Stimulated activated CD8-positive, alpha-beta memory T cell treated with anti-CD3 and anti-CD28 coated beads, Interleukin-7, amount 100 ng/mL, for 4 hours (primary cell): ENCODE measurements around the gene UBLCP1.
"Not testable (repeated sequence)": the region's sequence is repeated elsewhere in the genome, so short reads cannot be mapped to it uniquely, and the experiment has no call there.

Experiments
- DNase-seq, 2 donors: peaks; one replicate each; pipeline ENCODE4 v3.0.0-alpha.2; 2020; ENCODE audit warnings: low read depth in 2 of 2

Gene UBLCP1

DNA sequence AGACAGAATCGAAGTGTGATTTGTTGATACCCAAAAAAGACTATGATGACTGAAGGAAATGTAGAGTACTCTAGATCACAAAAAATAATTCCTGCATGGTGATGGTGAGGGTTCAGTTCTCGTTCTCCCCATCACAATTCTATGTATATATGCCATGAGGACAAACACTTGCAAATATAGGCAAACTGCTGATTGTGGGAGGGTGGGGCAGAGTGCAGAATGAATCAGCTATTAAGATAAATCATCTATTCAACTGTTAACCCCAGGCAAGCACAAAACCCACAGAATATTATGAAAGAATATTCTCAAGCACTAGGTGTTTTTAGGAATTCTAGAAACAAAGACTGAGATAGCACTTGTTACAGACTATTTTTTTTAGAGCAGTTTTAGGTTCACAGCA is 13.9 kb upstream of the UBLCP1 start:
- no peak for DNase-seq

DNA sequence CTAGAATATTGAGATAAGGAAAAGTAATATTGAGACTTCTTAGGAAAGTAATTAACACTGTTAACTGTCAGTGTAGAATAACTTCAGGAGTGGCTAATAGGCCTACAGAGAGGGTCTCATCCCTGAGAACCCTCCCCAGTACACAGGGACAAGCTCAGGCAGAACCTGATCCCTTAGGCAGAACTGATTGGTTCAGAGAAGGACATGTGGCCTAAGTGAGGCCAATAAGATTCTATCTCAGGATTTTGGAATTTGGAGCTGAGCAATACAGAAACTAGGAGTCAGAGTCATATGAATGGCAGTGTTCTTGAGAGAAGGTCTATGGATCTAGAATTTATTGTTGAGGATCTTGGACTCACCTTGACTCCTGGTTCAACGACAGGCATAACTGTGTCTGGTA is 10.9 kb upstream of the UBLCP1 start:
- DNase-seq = no peak

DNA sequence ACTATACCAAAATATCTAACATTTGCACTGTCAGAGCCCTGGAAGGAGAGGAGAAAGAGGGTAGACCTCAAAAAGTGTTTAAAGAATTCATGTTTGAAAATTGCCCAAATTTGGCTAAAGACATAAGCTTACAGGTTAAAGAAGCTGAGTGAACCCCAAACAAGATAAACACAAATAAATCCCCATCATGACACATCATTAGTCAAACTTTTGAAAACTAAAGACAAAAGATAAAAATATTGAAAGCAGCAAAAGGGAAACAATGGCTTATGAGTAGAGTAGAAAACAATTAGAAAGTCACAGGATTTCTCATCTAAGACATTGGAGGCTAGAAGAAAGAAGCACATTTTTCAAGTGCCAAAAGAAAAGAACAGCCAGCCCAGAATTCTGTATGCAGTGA is 6.1 kb upstream of the UBLCP1 start:
- no peak for DNase-seq

DNA sequence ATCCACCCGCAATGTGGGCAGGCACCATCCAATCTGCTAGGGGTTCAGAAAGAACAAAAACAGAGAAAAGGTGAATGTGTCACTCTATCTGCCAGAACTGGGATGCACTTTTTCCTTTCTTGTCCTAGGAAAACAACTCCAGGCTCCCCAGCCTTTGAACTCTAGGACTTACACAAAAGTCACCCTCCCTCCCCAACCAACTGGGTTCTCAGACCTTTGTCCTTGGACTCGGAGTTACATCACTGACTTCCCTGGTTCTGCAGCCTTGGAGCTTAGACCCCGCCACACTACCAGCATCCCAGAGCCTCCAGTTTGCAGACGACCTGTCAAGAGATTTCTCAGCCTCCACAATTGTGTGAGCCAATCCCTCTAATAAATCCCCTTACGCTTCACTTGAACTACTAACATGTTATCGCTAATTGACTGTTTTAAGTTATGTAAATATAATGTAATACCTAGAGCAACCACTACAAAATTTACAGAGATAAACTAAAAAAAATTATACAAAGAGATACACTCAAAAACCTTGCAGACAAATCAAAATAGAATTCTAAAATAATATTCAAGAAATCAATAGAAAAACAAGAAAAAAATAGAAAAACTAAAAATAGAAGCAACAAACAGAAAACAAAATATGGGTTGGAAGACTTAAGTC is 5.3 kb upstream of the UBLCP1 start:
- no peak for DNase-seq

DNA sequence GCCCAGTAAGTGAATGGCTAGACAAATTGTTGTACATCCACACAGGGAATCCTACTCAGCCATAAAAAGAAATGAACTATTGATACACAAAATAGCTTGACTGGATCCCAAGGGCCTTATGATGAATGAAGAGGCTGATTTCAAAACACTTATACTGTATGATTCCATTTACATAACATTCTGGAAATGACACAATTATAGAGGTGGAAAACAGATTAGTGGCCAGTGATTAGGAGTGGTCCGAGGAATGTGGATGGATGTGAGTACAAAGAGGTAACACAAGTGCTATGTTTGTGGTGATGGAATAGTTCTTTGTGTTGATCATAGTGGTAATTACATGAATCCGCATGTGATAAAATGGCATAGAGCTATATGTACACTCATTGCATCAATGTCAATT is 4.7 kb upstream of the UBLCP1 start:
- no peak for DNase-seq

DNA sequence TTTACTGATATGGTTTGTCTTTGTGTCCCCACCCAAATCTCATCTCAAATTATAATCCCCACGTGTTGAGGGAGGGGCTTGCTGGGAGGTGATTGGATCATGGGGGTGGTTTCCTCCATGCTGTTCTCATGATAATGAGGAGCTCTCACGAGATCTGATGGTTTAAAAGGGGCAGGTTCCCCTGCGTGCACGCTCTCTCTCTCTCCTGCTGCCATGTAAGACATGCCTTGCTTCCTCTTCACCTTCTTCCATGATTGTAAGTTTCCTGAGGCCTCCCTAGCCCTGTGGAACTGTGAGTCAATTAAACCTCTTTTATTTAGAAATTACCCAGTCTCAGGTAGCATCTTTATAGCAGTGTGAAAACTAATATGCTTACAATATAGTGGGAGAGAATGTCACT is 2.9 kb upstream of the UBLCP1 start:
- DNase-seq = not testable (repeated sequence)

DNA sequence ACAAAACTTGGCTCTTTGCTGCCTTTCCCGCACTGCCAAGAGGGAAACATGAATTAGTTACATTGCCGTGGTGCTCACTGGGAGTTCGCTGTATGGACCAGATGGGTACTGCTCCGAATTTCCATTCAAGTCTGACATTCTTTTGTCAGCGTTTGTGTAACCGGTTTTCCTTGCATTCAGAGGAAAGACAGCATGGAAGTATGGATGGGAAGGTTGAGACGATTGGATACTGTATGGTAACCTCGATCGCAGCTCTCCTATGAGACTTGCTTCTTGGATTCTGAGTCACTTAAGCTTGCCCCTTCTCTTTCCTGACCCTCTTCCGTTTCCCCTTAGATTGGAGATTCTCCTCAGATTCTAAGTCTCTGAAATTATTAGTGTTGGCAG is 625 bp upstream of the UBLCP1 start:
- no peak for DNase-seq

DNA sequence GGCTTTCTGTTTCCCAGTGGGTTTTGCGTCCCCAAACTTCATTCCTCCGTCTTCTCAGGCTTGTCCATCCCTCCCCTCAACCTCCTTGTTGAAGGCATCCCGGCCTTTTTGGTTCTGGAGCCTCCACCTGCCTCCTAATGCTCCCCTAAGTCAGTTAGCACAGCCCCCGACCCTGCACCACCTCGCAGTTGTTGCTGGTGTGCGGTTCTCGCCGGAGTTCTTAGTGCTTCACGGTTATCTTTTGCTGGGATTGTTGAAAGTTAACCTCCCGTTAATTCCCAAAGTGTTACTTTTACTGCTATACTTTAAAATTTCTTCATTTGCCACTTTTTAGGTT is 447 bp downstream of the UBLCP1 start:
- no peak for DNase-seq

DNA sequence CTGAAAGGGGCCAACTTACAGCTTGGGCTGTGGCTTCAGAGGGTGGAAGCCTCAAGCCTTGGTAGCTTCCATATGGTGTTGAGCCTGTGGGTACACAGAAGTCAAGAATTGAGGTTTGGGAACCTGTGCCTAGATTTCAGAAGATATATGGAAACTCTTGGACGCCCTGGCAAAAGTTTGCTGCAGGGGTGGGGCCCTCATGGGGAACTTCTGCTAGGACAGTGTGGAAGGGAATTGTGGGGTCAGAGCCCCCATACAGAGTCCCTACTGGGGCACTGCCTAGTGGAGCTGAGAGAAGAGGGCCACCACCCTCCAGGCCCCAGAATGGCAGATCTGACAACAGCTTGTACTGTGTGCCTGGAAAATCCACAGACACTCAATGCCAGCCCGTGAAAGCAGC is 3.7 kb downstream of the UBLCP1 start:
- not testable (repeated sequence) for DNase-seq

DNA sequence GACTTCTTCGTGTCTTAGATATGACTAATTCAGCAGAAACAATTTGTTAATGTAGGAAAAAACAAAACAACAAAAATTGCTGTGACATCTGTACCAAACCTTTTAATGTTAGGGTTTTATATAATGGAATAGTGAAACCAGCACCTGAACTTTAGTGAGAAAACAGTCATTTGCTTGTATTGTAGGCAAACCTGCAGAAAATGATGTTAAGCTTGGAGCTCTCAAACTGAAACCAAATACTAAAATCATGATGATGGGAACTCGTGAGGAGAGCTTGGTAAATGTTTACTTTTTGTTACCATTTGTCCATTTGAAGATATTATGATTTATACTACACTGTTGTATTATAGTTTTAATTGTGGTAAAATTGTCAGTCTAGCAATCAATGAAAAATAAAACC is 6.6 kb downstream of the UBLCP1 start:
- DNase-seq = no peak

DNA sequence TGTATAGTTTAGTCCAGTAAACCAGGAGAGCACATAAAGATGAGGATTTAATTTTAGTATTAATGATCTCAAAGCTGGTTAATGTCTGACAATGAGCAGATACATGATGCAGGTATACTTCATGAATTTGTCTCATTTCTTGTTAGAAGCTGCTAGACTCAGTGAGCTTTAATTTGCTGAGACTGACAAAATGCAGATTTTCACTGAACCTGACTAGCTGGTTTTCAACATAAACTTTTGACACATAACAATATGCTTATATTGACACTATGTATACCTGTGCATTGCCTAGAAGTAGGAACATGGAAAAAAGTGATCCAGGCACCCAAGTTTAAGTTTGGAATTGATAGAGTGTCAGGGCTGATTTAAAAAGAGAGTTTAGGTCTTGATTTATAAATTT is 10.8 kb downstream of the UBLCP1 start:
- DNase-seq = no peak

DNA sequence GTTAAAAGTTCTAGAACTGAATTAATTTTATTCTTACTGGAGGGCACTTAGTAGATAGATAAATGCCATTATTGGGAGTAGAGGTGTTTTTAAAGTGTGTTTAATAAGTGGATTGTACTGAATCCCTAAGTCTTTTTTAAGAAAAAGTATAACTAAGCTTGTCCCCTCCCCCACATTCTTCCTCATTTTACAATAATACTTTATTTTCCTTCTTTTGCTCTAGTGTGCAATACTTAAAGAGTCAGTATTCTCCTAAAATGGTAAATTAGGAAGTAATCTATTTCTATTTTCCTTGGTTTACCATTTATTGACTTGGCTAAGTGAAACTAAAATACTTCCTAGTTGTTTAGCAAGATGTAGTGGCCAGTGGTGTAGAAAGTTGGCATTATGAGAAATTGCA is 11.6 kb downstream of the UBLCP1 start:
- DNase-seq = no peak

DNA sequence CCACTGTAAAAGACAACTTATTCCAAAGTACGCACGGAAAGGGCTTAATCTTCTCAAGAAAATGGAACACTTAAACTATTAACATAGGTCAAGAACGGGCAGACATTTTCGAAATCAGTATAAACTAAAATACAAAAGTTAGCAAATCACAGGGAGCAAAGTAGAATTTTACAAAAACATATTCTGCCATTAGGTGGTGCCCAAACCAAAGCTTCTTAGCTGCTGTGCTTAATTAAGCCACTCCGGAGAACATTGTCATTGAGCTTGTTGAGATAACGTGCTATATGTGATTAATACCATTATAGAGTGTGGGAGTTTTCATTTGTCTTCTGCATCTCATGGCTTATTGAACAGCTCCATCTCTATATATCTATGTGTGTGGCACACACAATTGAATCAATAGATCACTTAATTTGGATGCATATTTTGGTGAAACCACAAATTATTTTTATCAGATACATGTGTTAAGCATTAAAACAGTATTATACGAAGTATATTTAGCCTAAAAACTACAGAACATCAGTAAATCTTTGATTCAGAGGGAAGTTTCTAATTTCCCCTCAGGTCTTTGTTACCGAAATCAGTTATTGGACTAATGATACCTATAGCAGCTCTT is 23.4 kb downstream of the UBLCP1 start:
- no peak for DNase-seq

DNA sequence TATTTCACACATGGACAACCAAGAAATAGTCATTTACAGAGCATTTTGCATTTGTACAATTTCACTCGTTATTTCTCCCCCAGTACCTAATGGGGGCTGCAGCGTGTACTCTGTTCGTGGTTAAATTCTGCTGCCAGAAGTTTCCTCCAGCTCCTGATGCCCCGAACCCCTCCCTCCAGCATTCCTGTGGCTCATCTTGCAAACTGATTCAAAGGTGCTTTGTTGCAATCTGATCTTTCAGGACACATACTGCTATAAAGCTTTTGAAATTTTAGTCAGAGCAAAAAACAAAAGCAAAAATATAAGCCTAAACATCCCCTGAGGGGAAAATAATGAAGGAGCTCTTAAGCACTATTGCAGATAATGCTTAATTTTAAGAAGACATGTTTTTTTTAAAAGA is 27.7 kb downstream of the UBLCP1 start:
- no peak for DNase-seq

DNA sequence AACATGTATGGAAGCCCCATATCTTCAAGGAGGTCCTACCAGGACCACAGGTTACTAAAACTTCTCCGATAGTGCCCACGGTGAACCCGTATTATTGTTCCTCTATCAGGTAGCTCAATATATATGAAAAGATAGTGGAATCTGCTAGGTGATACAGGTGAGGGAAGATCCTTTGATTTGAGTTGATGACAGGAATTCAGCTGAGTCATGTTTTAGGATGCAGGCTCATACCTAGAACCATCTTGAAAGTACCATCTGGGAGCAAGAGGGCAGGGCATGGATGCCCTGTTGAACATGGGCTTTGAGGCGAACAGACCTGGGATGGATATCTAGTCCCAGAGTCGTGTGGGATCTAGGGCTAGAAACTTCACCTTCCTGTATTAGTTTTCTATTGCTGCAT is 31.8 kb downstream of the UBLCP1 start:
- DNase-seq = no peak

DNA sequence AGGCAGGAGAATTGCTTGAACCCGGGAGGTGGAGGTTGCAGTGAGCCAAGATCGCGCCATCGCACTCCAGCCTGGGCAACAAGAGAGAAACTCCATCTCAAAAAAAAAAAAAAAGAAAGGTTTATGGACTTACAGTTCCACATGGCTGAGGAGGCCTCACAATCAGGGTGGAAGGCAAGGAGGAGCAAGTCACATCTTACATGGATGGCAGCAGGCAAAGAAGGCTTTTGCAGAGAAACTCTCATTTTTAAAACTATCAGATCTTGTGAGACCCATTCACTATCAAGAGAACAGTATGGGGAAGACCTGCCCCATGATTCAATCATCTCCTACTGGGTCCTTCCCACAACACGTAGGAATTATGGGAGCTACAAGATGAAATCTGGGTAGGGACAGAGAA is 34.2 kb downstream of the UBLCP1 start:
- DNase-seq = not testable (repeated sequence)

DNA sequence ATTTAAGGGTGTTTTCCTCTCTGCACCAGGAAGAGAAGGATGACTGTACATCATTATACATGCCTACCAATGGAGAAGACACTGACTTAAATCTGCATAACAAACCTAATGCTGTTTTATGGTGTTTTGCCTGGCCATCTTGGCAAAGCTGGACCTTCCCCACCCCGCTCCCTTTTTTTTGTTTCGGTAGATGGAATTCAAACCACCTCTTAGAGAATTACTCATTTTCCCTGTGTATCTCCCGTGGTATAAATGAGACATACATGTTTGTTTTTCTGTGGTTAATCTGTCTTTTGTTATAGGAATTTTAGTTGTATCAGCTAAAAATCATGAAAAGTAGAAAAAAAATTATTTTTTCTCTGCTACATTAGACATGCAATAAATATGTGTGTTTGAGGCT is 38.4 kb downstream of the UBLCP1 start:
- no peak for DNase-seq

DNA sequence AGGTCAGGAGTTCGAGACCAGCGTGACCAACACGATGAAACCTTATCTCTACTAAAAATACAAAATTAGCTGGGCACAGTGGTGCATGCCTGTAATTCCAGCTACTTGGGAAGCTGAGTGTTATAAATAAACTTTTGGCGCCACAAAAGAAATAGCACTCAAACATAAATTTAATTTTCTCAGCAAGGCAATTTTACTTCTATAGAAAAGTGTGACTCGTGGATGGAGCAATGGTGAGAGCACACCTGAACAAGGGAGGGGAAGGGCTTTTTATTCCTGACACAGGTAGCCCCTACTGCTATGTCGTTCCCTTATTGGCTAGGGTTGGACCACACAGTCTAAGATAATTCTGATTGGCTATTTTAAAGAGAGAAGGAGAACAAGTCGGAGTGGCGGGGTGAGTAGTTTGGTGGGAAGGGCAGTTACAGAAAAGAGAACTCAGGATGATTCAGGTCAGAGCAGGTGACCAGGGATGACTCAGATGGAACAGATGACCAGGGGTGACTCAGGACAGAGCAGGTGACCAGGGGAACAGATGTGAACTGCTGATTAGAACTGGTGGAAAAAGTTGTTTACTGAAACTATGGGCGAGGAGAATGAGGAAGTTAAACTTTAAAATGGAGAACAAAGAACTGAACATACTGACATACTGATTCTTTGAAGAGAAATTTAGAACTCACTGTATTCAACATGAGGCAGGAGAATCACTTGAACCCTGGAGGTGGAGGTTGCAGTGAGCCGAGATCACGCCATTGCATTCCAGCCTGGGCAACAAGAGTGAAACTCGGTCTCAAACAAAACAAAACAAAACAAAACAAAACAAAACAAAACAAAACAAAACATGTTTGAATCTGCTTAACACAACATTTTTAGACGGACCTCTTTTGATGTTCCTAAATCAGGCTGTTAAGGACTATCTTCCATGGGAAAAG is 39.1 kb downstream of the UBLCP1 start:
- not testable (repeated sequence) for DNase-seq

DNA sequence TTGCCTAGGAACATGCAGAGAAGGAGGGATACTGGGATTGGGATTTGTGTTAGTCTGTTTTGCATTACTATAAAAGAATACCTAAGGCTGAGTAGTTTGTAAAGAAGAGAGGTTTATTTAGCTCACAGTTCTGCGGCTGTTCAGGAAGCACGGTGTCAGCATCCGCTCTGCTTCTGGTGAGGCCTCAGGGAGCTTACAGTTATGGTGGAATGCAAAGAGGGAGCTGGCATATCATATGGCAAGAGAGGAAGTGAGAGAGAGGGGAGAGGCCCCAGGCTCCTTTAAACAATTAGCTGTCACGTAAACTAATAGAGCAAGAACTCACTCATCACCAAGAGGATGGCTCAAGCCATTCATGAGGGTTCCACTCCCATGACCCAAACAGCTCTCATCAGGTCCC is 40.2 kb downstream of the UBLCP1 start:
- no peak for DNase-seq

DNA sequence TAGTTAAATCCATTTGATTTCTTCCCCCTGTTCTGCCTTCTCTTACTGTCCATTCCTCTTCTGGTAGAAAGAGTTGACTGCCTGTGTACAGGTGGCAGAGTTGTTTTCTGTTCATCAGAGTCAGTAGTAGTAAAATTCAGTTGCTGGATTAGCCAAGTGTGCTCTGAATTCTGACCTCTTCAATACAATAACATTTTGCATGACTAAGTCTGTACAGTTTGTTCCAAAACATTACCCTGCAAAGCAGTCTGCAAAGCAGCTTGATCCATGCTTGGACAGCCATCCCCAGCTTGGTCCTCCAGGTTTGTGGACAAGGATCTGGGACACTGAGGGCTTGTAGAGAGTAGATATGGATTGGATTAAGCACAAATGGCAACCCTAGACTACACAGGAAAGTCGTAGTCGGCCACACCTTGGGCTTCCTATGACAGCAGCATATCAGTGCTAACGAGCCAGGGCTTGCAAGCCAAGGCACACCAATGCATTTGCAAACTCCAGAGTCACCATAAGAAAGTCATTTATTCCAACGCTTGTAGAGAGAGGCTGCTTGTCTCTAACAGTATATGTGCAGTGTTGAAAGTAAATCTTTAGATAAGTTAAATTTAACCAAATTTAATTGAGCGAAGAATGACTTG is 42.0 kb downstream of the UBLCP1 start:
- no peak for DNase-seq

DNA sequence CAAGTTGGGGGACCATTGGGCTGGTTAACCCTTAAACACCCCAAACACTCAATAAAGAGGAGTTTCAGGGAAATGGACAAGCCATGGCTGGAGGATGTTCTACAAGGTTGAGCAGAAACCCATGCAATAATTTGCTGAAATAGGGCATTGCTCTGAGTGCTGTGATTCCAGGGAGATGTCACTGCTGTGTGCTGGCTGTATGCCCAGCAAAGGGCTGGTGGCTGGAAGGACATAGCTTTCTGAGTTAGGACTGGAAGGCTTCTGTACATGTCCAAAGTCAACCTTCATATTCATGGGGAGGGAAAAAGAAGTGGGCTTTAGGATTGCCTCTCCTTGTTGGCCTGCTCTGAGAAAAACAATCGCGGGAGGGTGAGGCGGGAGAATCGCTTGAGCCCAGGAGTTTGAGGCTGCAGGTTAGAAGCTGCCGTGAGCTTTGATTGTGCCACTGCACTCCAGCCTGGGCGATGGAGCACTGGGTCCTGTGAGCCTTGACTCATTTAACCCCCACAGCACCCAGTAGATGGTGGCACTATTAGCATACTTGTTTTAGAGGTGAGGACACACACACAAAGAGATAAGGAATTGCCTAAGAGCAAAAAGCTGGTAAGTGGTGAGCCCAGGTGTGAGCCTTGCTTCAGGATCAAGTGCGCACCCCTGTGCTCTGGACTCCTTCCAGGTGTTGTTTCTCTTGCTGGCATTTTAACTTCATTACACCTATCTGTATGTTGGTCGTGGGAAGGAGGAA is 46.8 kb downstream of the UBLCP1 start:
- DNase-seq = no peak

DNA sequence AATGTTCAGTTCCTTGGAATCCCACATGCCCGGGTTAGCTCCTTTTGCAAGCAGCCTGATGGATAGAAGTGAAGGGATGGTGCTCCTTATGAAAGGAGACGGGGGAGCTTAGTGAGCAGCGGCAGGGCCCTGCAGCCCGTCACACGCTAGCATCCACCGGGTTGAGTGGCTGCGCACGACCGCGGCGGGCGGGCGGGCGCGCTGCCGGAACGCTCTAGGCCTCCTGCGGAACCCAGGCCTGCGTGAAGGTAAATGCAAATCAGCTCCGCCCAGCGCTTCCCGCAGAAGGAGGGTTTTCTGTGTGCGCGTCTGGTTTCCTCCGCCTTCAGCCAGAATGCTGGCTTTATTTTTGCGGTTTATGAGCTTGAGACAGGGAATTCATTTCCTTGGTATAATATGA is 47.4 kb downstream of the UBLCP1 start:
- no peak for DNase-seq
